ENCODE data around the gene KDM3B.

The KDM3B gene

DNA sequence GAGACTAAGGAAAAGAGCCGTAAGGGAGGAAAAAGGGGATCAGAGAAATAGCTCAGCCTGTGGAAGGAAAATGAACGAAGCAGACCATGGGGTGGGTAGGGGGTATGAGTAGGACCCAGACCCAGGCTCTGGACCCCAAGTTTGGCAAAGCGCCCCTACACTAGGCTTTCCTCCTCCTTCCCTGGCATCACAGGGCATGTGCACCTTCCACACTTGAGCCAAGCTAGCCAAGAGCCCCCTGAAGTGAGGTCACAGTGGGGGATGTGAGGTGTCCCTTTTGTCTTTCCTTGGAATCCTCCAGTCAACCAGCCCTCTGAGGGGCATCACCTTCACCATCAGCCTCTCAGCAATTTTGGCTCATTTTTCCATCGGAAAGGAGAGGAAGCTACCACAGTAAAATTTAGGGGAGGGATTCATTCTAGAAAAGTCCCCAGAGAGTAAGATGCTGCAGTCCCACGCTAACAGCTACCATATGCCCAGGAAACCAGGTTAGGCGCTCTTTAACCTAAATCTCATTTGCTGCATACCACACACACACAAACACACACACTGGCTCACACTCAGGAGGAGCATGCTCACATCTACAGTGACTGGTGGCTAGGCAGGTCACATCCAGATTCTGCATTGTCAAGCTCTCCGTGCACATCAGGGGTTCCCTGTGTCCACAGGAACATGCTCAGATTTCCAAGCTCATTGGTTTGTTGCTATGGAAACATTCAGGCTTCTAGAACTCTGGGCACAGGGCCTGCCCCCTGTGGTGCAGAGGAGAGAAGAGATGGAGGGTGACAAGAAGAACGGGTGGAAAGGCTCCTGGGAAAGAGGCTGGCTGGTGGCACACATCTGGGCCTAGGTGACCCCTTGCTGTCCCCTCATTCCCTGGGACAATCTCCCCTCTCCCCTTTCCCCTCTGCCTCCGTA lies 96.3 kb downstream of the KDM3B start:
- Histone ChIP-seq H2AFZ (ENCODE audit: insufficient read depth, low read length, poor library complexity) (no peak overlapping the region), H3K9ac (ENCODE audit: low read length) (no peak overlapping the region), H2BK120ac (ENCODE audit: insufficient read depth, low read length, poor library complexity) (no peak overlapping the region), H2BK5ac (ENCODE audit: low read depth, low read length, poor library complexity) (no peak overlapping the region), H3K36me3 (ENCODE audit: control insufficient read depth in 1 of 2, insufficient read depth in 2 of 2, low read length in 2 of 2) (no peaks in the 10 kb centered on the region), H3K14ac (ENCODE audit: low read length) (no peak overlapping the region), H3K9me3 (ENCODE audit: insufficient read depth, low read depth, low read length) (no peaks in the 10 kb centered on the region), H4K12ac (ENCODE audit: low read depth, low read length) (no peak overlapping the region), H3K79me2 (ENCODE audit: control insufficient read depth, insufficient read depth, low read length, poor library complexity) (no peaks in the 10 kb centered on the region), H2AK5ac (ENCODE audit: low read length) (no peak overlapping the region), H3K4me2 (ENCODE audit: low read length) (no peak overlapping the region), H2BK12ac (ENCODE audit: low read length) (no peak overlapping the region), H3K27me3 (ENCODE audit: insufficient read depth, low read length) (no peaks in the 10 kb centered on the region), H3K23ac (ENCODE audit: low read length) (no peak overlapping the region), H3K4me3 (ENCODE audit: low read depth, low read length) (no peak overlapping the region), H4K91ac (ENCODE audit: low read depth, low read length) (no peak overlapping the region), H4K8ac (ENCODE audit: low read depth, low read length) (no peak overlapping the region), H3K4ac (ENCODE audit: low read depth, low read length) (no peak overlapping the region), H3K27ac (ENCODE audit: low read depth, low read length) (no peak overlapping the region), H3K18ac (ENCODE audit: low read length) (no peak overlapping the region), H3K4me1 (ENCODE audit: control insufficient read depth in 1 of 2, insufficient read depth in 2 of 2, low read length in 2 of 2) (no peaks in the 10 kb centered on the region), H3K79me1 (ENCODE audit: low read length) (no peaks in the 10 kb centered on the region)
- no peak for DNase-seq
- WGBS (ENCODE audit: extremely low coverage, insufficient coverage, insufficient read length): no CpG with 5 or more reads among the region's 9 CpGs

DNA sequence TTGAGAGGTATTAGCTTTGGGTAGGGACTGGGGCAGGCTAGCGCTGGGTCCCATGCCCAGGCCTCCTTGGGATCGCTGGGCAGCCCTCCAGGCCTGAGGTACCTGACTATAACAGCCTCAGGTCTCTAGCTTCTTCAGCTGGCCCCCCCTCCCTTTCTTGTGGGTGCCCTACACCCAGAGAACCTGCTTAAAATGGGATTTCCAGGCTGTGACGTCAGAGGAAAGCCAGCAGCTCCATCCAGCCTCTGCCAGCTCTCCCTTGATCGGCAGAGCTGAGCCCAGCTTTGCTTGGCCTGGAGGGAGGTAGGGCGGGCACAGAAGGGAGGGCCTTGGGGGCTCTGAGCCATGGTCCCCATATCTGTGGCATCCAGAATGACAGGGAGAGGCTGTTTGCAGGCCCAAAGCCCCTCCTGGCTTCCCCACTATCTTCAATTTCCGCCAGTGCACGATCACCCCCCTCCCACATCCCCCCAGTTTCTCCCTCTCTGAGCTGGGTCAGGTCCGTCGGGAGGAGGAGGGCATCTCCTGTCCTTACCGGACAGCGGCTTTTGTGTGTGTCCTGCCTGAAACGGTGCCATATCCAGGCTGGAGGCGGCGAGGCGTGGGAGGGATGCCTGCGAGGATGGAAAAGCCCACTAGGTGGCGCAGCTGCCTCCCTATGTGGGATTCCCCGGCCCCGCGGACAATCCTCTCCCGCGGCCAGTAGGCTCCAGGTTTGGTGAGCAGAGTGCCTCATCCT lies 97.2 kb downstream of the KDM3B start:
- no peaks in the 10 kb centered on the region for H3K27me3 ChIP-seq (ENCODE audit: insufficient read depth, low read length)
- H3K79me1 ChIP-seq (ENCODE audit: low read length): no peaks in the 10 kb centered on the region
- no peaks in the 10 kb centered on the region for H3K4me1 ChIP-seq (ENCODE audit: control insufficient read depth in 1 of 2, insufficient read depth in 2 of 2, low read length in 2 of 2)
- peak; percentile 82 to 94 for DNase-seq
- no CpG with 5 or more reads among the region's 22 CpGs for WGBS (ENCODE audit: extremely low coverage, insufficient coverage, insufficient read length)
- no peaks in the 10 kb centered on the region for H3K9me3 ChIP-seq (ENCODE audit: insufficient read depth, low read depth, low read length)
- H3K79me2 ChIP-seq (ENCODE audit: control insufficient read depth, insufficient read depth, low read length, poor library complexity): no peaks in the 10 kb centered on the region
- H2BK120ac ChIP-seq (ENCODE audit: insufficient read depth, low read length, poor library complexity): no peak overlapping the region
- H4K8ac ChIP-seq (ENCODE audit: low read depth, low read length): no peak overlapping the region
- no peak overlapping the region for H2AFZ ChIP-seq (ENCODE audit: insufficient read depth, low read length, poor library complexity)
- H3K4ac ChIP-seq (ENCODE audit: low read depth, low read length): no peak overlapping the region
- no peak overlapping the region for H2BK5ac ChIP-seq (ENCODE audit: low read depth, low read length, poor library complexity)
- H2BK12ac ChIP-seq (ENCODE audit: low read length): no peak overlapping the region
- H3K18ac ChIP-seq (ENCODE audit: low read length): no peak overlapping the region
- H3K4me3 ChIP-seq (ENCODE audit: low read depth, low read length): no peak overlapping the region
- no peak overlapping the region for H3K23ac ChIP-seq (ENCODE audit: low read length)
- H3K27ac ChIP-seq (ENCODE audit: low read depth, low read length): no peak overlapping the region
- no peak overlapping the region for H4K91ac ChIP-seq (ENCODE audit: low read depth, low read length)
- no peaks in the 10 kb centered on the region for H3K36me3 ChIP-seq (ENCODE audit: control insufficient read depth in 1 of 2, insufficient read depth in 2 of 2, low read length in 2 of 2)
- H3K9ac ChIP-seq (ENCODE audit: low read length): no peak overlapping the region
- no peak overlapping the region for H3K4me2 ChIP-seq (ENCODE audit: low read length)
- H4K12ac ChIP-seq (ENCODE audit: low read depth, low read length): no peak overlapping the region
- no peak overlapping the region for H2AK5ac ChIP-seq (ENCODE audit: low read length)
- no peak overlapping the region for H3K14ac ChIP-seq (ENCODE audit: low read length)

DNA sequence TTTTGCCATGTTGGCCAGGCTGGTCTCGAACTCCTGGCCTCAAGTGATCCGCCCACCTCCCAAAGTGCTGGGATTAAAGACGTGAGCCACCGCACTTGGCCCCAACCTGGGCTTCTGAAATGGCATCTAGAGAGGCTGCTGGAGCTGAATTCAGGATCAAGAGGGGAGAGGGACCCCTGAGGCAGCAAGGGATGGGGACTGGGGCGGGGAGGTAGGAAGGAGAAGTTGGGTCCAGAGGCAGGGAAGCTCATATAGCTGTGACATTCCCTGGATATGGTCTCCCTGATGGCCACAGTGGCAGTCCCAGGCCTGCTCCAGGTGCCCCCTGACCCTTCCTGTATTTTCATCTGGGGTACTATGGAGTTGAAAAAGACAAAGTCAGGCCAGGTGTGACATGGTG lies 98.5 kb downstream of the KDM3B start:
- no peak overlapping the region for H4K91ac ChIP-seq (ENCODE audit: low read depth, low read length)
- H3K4me2 ChIP-seq (ENCODE audit: low read length): no peak overlapping the region
- H3K23ac ChIP-seq (ENCODE audit: low read length): no peak overlapping the region
- H3K14ac ChIP-seq (ENCODE audit: low read length): no peak overlapping the region
- H2BK5ac ChIP-seq (ENCODE audit: low read depth, low read length, poor library complexity): no peak overlapping the region
- H3K4ac ChIP-seq (ENCODE audit: low read depth, low read length): no peak overlapping the region
- no peaks in the 10 kb centered on the region for H3K79me2 ChIP-seq (ENCODE audit: control insufficient read depth, insufficient read depth, low read length, poor library complexity)
- no peak overlapping the region for H2BK120ac ChIP-seq (ENCODE audit: insufficient read depth, low read length, poor library complexity)
- no peaks in the 10 kb centered on the region for H3K36me3 ChIP-seq (ENCODE audit: control insufficient read depth in 1 of 2, insufficient read depth in 2 of 2, low read length in 2 of 2)
- no peaks in the 10 kb centered on the region for H3K9me3 ChIP-seq (ENCODE audit: insufficient read depth, low read depth, low read length)
- H3K27me3 ChIP-seq (ENCODE audit: insufficient read depth, low read length): no peaks in the 10 kb centered on the region
- H4K12ac ChIP-seq (ENCODE audit: low read depth, low read length): no peak overlapping the region
- DNase-seq: no peak
- no peaks in the 10 kb centered on the region for H3K4me1 ChIP-seq (ENCODE audit: control insufficient read depth in 1 of 2, insufficient read depth in 2 of 2, low read length in 2 of 2)
- H3K79me1 ChIP-seq (ENCODE audit: low read length): no peaks in the 10 kb centered on the region
- H2AK5ac ChIP-seq (ENCODE audit: low read length): no peak overlapping the region
- no peak overlapping the region for H3K27ac ChIP-seq (ENCODE audit: low read depth, low read length)
- no CpG with 5 or more reads among the region's 5 CpGs for WGBS (ENCODE audit: extremely low coverage, insufficient coverage, insufficient read length)
- no peak overlapping the region for H2AFZ ChIP-seq (ENCODE audit: insufficient read depth, low read length, poor library complexity)
- H3K18ac ChIP-seq (ENCODE audit: low read length): no peak overlapping the region
- no peak overlapping the region for H3K9ac ChIP-seq (ENCODE audit: low read length)
- no peak overlapping the region for H3K4me3 ChIP-seq (ENCODE audit: low read depth, low read length)
- H4K8ac ChIP-seq (ENCODE audit: low read depth, low read length): no peak overlapping the region
- H2BK12ac ChIP-seq (ENCODE audit: low read length): no peak overlapping the region

DNA sequence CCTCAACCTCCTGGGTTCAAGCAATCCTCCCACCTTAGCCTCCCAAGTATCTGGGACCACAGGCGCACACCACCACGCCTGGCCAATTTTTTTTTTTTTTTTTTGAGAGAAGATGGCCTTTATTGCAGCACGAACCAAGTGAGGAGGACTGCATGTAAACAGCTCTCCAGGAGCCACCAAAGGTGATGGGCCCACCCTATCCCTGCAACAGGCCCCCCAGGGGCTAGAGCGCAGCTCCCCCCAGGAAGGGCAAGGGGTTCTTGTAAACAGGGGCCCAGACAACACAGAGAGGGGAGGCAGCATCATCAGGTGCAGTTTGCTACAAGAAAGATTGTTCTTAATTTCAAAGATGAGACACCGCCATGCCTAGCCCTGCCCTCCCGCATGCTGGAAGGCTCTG lies 100.2 kb downstream of the KDM3B start:
- Histone ChIP-seq H3K4me1 (ENCODE audit: control insufficient read depth in 1 of 2, insufficient read depth in 2 of 2, low read length in 2 of 2) (no peaks in the 10 kb centered on the region), H3K9me3 (ENCODE audit: insufficient read depth, low read depth, low read length) (no peaks in the 10 kb centered on the region), H4K12ac (ENCODE audit: low read depth, low read length) (no peak overlapping the region), H3K23ac (ENCODE audit: low read length) (no peak overlapping the region), H3K79me2 (ENCODE audit: control insufficient read depth, insufficient read depth, low read length, poor library complexity) (no peaks in the 10 kb centered on the region), H3K4me3 (ENCODE audit: low read depth, low read length) (no peak overlapping the region), H2BK5ac (ENCODE audit: low read depth, low read length, poor library complexity) (no peak overlapping the region), H3K27me3 (ENCODE audit: insufficient read depth, low read length) (no peaks in the 10 kb centered on the region), H2BK12ac (ENCODE audit: low read length) (no peak overlapping the region), H3K18ac (ENCODE audit: low read length) (no peak overlapping the region), H3K4me2 (ENCODE audit: low read length) (no peak overlapping the region), H3K36me3 (ENCODE audit: control insufficient read depth in 1 of 2, insufficient read depth in 2 of 2, low read length in 2 of 2) (no peaks in the 10 kb centered on the region), H3K27ac (ENCODE audit: low read depth, low read length) (no peak overlapping the region), H2AK5ac (ENCODE audit: low read length) (no peak overlapping the region), H3K9ac (ENCODE audit: low read length) (no peak overlapping the region), H4K8ac (ENCODE audit: low read depth, low read length) (no peak overlapping the region), H4K91ac (ENCODE audit: low read depth, low read length) (no peak overlapping the region), H2BK120ac (ENCODE audit: insufficient read depth, low read length, poor library complexity) (no peak overlapping the region), H3K79me1 (ENCODE audit: low read length) (no peaks in the 10 kb centered on the region), H3K4ac (ENCODE audit: low read depth, low read length) (no peak overlapping the region), H2AFZ (ENCODE audit: insufficient read depth, low read length, poor library complexity) (no peak overlapping the region), H3K14ac (ENCODE audit: low read length) (no peak overlapping the region)
- no CpG with 5 or more reads among the region's 6 CpGs for WGBS (ENCODE audit: extremely low coverage, insufficient coverage, insufficient read length)
- no peak for DNase-seq

Measured in trophoblast cell (in vitro differentiated cells and primary cell).